Suprapubic skin (tissue), 3 donors: ENCODE data around the gene PDHX.

ENCODE experiments used
- EP300 ChIP-seq: sonication (generic); formaldehyde crosslinking; IDR thresholded peaks from one replicate; pipeline ENCODE4 v1.6.1; 2017; ENCODE audit warnings: antibody characterized with exemption
- TF ChIP-seq, protein P1 (sequence below), 2 donors: fragments of 200-600 bp in 1 of 2; fragments of 450-650 bp in 1 of 2; sonication (generic) in 1 of 2; IDR thresholded peaks; one replicate each; pipeline ENCODE4 v1.5.1; 2016 to 2019; ENCODE audit warnings: antibody characterized with exemption in 2 of 2, mild to moderate bottlenecking in 1 of 2, moderate library complexity in 1 of 2

DNA sequence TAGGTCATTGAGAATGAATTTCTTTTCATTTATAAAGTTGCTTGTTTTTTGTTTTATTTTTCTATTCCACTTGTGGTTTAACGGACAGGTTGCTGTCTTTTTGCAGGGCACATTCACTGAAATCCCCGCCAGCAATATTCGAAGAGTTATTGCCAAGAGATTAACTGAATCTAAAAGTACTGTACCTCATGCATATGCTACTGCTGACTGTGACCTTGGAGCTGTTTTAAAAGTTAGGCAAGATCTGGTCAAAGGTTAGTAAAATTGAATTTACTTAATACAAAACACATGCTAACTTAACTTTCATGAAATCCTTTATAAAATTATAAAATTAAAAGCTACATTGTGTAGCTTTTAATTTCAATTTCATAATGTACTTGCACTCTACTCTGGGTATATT is 53.6 kb downstream of the PDHX start:
- TF ChIP-seq EP300 = no peak
- TF ChIP-seq, protein P1, sequence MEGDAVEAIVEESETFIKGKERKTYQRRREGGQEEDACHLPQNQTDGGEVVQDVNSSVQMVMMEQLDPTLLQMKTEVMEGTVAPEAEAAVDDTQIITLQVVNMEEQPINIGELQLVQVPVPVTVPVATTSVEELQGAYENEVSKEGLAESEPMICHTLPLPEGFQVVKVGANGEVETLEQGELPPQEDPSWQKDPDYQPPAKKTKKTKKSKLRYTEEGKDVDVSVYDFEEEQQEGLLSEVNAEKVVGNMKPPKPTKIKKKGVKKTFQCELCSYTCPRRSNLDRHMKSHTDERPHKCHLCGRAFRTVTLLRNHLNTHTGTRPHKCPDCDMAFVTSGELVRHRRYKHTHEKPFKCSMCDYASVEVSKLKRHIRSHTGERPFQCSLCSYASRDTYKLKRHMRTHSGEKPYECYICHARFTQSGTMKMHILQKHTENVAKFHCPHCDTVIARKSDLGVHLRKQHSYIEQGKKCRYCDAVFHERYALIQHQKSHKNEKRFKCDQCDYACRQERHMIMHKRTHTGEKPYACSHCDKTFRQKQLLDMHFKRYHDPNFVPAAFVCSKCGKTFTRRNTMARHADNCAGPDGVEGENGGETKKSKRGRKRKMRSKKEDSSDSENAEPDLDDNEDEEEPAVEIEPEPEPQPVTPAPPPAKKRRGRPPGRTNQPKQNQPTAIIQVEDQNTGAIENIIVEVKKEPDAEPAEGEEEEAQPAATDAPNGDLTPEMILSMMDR (IDR thresholded peaks at IDR 0.05) = no peak
